Midbrain (tissue), 1 donor: ENCODE results near the gene NSMCE4A.
"Not testable (repeated sequence)": the region's sequence is repeated elsewhere in the genome, so short reads cannot be mapped to it uniquely, and the experiment has no call there.

ENCODE experiments used
- DNase-seq: peaks from one replicate; lab custom pipeline; 2025; lab: John Stamatoyannopoulos, UW

Gene NSMCE4A, protein sequence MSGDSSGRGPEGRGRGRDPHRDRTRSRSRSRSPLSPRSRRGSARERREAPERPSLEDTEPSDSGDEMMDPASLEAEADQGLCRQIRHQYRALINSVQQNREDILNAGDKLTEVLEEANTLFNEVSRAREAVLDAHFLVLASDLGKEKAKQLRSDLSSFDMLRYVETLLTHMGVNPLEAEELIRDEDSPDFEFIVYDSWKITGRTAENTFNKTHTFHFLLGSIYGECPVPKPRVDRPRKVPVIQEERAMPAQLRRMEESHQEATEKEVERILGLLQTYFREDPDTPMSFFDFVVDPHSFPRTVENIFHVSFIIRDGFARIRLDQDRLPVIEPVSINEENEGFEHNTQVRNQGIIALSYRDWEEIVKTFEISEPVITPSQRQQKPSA

DNA sequence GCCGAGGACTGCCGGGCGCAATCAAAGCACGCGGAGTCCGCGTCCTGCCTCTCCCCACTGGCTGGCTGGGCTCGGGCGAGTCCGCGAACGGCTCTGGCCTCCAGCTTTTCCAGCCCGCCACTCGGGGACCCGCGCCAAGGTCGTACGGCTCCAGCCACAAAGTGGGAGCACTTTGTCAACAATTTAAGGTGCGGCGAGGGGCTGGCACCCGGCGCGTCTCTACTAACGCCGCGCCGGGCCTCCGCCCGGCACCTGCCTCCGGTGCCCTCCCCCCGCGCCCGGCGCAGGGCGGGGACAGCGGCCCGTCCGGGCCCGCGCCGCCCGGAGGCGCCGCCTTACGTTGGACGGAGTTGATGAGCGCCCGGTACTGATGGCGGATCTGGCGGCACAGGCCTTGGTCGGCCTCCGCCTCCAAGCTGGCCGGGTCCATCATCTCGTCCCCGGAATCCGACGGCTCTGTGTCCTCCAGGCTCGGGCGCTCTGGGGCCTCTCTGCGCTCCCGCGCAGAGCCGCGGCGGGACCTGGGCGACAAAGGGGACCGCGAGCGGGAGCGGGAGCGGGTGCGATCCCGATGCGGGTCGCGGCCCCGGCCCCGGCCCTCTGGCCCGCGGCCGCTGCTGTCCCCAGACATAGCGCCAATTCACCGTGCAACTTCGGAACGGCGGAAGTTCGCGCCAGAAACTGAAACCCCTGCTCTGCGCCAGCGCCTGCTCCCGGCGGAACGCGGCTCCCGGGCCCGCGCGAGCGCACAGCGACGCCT lies at the start of gene NSMCE4A:
NSMCE4A (minus strand) TSS at position 683 of the 760 bp plus-strand sequence; CDS start at position 631, 52 bp downstream.
- peak; percentile 84 for DNase-seq

DNA sequence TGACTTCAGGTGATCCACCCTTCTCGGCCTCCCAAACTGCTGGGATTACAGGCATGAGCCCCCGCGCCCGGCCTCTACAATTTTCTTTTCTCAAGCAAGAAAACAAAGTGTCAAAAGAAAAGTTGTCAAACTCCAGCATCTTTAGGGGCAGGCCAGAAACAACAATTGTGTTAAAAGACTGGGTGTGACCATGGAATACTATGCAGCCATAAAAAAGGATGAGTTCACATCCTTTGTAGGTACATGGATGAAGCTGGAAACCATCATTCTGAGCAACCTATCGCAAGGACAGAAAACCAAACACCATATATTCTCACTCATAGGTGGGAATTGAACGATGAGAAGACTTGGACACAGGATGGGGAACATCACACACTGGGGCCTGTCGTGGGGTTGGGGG lies 48.2 kb upstream of the NSMCE4A start:
- DNase-seq: not testable (repeated sequence)

DNA sequence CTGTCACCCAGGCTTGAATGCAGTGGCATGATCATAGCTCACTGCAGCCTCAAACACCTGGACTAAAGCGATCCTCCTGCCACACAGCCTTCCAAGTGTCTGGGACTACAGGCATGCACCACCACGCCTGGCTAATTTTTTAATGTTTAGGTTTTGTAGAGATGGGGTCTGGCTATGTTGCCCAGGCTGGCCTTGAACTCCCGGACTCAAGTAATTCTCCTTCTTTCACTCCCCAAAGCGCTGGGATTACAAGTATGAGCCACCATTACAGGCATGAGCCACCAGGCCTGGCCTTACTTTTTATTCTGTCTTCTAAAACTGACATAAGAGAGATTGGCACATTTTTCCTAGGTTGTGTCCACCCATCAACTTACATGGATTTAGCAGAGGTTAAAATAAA lies 47.3 kb upstream of the NSMCE4A start:
- DNase-seq: no peak

DNA sequence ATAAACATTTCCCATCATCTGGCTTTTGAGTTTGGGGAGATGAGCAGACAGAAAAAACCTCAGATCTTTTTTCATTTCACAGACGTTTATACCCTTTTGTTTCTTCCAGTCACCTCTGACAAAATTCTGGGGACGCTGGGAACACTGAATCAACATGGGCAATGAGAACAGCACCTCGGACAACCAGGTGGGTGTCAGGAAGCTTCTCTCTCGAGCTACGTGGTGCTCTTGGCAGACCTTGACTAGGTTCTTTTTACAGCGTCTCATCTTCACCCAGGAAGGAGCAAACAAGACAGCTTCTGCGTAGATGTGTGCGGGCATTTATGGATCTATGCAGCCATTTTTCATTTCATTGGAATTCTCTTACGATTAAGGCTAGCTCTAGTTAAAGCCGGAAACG lies 46.8 kb upstream of the NSMCE4A start:
- DNase-seq: no peak

DNA sequence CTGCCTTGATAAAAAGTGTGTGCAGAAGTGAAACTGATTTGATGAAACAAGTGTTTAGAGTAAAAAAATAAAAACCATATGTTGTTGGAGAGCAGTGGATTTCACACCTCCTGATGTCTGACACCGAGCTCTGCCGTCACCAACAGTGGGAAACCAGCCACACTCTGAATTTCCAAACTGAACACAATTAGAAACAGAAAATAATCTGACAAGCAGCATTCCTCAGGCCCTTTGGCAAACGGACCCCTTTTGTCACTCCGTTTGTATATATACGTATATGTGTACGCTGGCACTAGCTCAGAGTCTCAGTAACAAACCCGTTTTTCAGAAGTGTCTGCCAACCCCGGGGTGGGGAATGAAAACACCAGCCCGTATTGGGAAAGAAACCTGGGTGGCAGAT lies 46.4 kb upstream of the NSMCE4A start:
- no peak for DNase-seq

DNA sequence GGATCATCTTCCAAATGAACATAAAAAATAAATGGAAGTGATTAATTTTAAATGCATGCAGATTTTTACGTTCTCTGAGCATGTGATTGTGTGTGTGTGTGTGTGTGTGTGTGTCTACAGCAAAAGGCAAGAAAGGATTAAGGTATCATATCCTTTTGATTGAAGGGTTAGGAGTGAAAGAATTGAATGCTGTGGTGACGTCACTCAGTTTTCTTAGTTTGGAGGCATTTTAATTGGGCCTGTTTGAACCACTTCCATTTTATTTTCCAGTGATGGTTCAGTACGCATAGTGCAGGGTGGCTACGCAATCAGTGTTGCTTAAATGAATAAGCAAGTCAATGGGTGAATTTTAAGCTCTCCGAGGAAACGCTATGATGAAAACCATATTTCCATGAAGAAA lies 45.2 kb upstream of the NSMCE4A start:
- no peak for DNase-seq

DNA sequence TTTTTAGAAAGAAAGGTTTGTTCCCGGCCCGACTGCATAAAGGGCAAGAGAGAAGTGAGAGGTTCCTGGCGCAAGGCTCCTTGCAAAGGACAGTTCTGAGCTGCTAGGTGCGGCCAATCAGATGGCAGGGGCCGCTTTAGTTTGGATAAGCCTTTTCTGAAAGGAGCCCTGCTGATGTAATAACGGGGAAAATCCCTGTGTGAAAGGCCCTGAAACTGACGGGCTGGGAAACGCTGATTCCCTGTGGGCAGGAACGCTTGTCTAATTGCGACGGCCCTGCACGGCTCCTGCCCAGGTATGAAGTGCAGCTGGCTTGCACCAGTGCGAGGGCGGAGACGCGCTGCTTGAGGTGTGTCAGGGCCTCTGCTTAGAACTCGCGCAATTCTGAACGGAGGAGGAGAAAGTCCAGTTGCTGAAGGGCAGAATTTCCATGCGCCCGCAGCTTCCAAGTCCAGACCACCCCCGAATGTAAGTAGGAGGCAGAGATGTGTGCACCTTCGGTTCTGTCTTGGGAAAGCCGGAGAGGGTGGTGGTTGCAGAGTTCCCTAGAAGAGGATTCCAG lies 44.5 kb upstream of the NSMCE4A start:
- no peak for DNase-seq

DNA sequence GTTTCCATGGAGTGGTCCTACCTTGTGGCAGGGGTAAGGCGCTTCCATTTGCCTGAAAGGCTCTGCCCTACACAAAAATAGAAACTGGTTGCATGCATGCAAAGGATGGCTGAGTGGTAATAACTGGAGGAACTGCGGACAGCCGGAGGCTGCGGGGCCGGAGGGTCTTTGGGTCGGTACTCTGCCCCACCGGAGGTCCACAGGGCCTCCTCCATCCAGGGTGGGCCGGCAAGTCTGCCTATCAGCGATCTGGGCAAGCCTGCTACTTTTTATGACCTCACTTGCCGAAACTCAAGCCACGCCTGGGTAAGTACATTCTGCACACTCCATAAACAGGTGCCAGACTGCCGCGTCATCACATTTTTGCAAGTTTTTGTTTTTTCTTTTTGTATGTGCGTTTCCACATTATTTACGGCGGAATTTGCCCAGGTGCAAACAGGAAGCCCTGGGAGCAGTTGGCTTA lies 44.0 kb upstream of the NSMCE4A start:
- DNase-seq: no peak

DNA sequence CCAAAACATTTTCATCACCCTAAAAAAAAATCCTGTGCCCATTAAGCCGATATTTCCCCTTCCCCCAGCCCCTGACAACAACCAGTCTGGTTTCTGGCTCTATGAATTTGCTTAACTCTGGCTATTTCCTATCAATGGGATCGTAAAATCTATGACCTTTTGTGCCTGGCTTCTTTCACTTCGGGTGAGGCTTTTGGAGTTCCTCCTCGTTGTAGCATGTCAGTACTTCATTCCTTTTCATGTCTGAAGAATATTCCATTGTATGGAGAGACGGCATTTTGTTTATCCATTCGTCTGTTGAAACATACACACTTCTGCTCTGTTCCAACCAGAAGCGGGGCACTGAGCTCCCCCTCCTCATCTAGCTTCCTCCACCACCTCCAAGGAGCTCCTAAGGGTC lies 43.5 kb upstream of the NSMCE4A start:
- DNase-seq: no peak

DNA sequence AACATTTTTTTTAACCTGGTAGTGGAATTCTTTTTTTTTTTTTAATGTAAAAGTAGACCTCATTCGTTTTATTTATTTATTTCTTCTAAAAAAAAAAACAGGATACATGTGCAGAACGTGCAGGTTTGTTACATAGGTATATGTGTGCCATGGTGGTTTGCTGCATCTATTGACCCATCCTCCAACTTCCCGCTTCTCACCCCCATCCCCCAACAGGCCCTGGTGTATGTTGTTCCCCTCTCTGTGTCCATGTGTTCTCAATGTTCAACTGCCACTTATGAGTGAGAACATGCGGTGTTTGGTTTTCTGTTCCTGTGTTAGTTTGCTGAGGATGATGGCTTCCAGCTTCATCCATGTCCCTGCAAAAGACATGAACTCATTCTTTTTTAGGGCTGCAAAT lies 42.9 kb upstream of the NSMCE4A start:
- not testable (repeated sequence) for DNase-seq

DNA sequence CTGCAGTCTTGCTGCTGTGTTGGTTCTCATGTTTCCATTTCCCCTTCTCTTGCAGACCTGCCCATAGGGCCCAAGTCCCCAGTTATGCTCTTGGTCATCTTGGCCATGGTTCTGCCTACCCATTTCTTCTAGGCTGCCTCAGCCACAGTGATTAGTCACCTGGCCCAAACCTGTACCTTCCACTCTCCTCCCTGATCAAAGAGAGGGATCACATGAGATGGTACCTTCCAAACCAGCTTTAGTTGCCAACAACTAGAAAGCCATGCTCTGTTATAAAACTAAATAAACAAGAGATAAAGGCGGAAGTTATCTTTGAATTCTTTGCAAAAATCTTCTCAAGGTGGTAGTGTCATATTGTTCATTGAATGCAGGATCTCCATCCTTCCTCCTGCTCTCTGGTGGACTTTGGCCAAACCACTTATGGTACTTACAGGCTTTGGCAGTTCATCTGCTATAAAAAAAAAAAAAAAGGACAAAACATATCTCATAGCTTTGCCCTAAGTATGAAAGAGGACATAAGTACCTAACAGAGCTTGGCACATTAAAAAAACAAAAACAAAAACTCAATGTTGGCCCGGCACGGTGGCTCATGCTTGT lies 39.7 kb upstream of the NSMCE4A start:
- DNase-seq: no peak

DNA sequence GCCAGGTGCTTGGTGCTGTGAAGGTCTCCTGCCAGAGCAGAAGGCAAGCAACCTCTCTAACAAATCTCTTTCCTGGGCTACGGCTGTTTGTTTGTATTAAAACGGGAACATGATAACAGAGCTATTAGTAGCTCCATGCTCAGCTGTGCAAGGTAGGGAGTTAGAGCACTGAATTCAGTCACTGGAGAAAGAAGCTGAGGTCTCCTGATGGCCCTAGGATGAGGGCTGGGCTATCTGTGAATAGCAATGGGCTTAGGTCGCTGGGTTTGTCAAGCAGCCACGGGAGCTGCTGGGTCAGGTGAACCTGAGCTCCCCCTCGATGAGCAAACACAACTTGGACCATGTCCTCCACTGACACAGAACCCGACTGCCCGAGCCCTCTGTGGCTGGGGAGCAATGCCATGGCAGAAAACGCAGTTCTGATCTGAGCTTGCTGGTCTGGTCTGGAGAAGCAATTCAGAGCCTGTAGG lies 38.3 kb upstream of the NSMCE4A start:
- no peak for DNase-seq

DNA sequence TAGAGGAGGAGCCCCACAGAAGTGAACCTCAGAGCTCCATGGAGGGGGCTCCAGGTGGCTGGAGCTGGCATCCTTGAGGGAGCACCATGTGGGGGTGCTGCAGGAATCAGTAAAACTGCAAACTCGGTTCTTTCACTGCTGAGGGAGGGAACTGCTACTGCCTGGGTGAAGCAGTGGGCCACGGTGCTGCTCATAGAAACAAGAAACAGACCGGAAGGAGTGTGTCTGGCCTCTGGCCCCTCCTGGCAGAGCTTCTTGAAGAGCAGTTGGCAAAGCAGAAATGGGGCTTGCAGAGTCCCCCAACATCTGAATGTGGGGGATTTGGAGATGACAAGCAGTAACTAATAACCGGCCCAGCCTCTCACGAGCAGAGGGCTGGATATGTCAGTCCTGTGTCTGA lies 37.7 kb upstream of the NSMCE4A start:
- DNase-seq: no peak

DNA sequence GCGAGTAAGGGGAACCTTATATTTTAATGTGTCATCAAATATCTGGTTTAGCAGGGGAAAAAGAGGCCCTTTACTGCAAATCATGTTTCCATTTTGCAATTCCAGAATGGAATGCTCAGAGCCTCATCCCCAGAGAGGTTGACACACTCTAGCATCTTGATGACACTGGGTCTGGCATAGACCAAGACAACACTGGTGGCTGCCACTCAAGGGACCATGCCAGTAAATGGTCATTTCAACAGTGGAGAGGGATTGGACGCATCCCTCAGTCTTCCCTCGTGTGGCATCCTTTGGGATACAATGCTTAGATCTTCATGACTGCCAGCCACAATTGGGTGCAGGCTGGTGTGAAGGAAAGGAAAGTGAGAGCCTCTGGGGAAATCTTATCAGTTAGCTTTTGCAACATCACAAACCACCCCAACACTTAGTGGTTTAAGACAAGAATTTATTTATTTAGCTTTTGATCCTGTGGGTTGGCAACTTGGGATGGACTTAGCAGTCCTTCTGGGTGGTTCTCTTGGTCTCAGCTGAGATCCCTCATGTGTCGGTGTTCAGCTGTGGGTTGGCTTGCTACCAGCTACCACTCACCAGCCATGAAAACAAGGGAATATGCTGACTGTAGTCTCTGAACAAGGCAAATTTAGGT lies 35.5 kb upstream of the NSMCE4A start:
- no peak for DNase-seq

DNA sequence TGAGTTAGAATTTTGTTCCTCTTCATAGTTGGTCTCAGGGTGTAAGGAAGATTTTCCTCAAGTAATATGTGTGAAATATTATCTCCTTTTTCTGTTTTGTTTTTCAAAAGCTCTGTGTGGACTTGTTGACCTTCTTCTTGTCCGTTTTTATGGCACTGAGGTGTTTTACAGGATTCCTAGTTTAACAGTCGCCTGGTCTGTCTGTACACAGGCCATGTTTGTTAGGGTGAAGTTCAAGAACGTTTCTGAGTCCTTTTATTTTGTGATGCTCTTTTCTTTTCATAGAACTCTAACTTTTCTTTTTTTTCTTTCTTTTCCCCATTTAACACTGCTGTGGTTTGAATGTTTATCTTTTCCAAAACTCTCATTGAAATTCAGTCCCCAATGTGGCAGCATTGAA lies 32.4 kb upstream of the NSMCE4A start:
- DNase-seq: no peak

DNA sequence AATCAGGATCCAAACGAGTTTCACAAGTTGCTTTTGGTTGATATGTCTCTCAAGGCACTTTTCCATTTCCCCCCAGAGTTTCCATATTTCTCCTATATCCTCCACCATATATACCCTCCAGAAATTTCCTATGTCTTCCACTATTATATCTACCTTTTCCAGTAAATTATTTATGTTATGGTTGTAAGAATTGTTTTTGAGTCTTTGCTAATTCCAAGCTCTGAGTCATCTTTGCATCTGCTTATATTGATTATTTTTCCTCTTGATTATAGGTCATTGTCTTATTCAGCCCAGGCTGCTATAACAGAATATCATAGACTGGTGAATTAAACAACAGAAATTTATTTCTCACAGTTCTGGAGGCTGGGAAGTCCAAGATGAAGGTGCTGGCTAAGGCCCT lies 26.7 kb upstream of the NSMCE4A start:
- DNase-seq: no peak

DNA sequence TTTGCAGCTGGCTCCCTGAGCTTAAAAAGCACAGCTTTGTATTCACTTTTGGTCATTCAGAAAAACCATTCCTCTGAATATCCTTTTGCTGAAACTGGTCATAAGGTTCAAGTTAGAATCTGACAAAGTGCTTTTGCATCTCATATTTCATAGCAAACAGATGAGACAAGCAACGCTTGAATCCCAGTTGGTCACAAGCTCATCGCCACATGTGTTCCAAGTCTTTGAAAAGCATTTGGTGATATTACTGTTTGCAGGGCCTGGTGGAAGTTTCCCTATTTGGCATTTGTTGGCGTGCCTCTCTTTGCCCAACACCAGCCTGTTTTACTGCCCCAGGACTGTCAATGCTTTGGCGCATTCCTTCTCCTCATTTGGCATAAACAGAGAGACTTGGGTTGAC lies 24.3 kb upstream of the NSMCE4A start:
- no peak for DNase-seq

DNA sequence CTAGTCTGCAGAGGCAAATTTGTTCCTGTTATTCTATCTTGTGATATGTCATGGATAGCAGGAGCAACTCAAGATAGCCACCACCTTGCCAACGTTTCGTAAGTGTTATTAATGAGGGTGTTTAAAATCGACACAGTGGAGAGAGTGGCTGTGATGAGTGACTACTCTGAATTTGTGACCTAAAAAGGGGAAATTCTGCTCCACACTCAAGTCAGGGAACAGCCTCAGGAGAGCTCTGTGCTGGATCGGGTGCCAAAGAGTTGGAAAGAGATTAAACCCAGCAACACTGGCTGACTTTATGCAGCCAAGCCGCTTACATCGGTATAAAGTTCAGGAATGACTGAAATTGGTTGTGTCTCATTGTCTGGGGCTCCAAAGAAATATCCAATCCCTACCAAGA lies 23.4 kb upstream of the NSMCE4A start:
- no peak for DNase-seq

DNA sequence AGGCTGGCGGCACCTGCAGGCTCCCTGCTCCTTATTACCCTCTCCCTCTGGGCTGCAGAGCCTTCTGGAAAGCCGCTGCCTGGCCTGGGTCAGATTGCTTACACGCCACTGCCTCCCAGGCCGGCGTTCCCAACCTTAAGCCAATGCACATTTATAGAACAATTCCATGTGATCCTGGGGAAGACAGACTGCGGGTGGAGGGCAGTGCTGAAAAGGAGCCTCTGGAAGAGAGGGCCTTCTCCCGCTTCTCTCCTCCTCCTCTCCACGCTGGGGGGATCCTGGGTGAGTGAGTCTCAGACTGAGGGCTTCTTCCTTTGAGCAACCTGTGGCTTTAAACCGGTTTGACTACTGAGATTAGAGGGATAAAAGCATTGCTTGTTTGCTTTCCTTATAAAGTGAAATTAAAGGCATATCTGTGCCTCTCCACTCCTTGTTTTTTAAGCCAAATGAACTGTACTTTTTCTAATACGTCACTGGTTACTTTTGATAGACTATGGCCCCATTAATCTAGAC lies 19.5 kb upstream of the NSMCE4A start:
- DNase-seq: no peak

DNA sequence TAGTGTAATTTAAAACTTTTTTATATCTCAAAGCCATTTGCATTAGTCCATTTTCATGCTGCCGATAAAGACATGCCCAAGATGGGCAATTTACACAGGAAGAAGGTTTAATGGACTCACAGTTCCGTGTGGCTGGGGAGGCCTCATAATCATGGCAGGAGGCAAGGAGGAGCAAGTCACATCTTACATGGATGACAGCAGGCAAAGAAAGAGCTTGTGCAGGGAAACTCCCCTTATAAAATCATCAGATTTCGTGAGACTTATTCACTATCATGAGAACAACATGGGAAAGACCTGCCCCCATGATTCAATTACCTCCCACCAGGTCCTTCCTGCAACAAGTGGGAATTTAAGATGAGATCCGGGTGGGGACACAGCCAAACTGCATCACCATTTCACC lies 16.7 kb upstream of the NSMCE4A start:
- DNase-seq: not testable (repeated sequence)

DNA sequence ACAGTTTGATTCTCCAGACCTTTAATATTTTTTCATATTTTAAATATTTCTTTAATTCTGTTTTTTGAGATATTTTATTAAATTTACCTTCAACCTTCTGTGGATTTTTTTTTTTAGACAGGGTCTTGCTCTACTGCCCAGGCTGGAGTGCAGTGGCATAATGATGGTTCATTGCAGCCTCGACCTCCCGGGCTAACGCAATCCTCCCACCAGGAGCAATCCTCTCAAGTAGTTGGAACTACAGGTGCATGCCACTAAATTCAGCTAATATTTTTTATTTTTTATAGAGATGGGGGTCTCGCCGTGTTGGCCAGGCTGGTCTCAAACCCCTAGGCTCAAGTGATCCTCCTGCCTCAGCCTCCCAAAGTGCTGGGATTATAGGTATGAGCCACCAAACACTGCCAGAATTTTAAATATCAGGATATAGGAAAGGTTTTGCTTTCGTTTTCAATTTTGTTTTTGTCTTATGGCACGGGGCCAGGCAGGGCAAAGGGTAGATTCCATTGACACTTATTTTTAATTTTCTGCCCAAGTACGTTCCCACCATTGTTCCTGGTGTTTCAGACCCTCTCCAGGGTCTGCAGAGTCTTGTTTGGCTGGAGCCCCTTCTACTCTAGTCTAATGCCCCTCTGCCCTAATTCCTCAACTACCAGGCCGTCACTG lies 15.1 kb upstream of the NSMCE4A start:
- DNase-seq: no peak
